NCI-H2107 treated with DMSO at 0.1 percent for 48 hours (cell line): ENCODE data around the gene NYAP2.
A peak's percentile ranks its signal among the peaks of the same experiment; 100 is the strongest.

Experiments
- DNase-seq: peaks from one replicate; lab custom pipeline; 2025; ENCODE audit not compliant: unreplicated experiment; lab: John Stamatoyannopoulos, UW

Gene NYAP2

DNA sequence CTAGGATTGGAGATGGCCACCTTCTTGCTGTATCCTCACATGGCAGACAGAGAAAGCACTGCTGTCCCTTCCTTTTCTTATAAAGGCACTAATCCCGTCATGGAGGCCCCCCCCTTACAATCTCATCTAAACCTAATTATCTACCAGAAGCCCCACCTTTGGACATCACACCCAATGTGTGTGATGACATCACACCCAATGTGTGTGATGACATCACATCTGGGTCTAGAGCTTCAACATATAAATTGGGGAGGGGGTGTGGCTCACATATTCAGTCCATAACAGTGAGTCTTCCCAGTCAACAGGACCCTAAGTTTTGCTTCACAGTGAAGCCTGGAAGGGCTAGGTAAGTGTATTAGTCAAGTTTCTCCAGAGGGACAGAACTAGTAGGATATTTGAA, 213.1 kb downstream of the NYAP2 start:
- no peak for DNase-seq

DNA sequence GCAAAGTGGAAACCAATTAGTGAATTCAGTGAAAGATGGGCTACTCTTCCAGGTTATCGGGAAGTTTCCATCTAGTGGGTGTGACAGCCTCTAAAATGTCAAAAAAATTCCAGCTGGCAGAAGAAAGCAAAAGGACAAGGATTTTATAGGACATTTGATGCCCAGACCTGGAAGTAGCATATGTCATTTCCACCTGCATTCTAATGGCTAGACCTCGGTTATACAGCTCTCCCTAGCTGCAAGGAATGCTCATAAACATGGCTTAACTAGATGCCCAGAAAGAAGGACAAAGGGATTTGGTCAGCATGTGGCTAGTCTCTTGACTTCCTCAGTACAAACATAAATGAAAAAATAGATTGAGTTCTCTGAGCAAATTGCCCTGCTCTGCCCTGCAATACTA, 215.4 kb downstream of the NYAP2 start:
- no peak for DNase-seq

DNA sequence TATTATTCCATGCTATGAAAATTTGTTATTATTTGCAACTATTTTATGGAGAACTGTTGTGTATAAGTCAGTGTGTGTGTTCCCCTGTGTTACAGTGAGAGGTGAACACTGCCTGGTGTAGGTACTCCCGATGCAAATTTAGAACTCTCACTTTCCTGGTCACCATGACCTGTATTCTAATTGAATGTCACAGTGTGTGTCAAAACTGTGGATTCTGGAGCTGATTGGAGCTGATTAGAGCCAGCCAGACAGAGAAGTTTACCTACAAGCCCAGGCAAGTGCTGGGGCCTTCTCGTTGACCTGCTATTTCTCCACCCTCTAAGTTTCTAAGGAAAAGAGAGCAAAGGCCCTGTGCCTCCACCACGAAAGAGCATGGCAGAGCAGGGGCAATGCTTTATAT, 216.0 kb downstream of the NYAP2 start:
- DNase-seq: no peak

GRCh38 chr2:225616372-225616771, 216.9 kb downstream of the NYAP2 start:
- no peak for DNase-seq

DNA sequence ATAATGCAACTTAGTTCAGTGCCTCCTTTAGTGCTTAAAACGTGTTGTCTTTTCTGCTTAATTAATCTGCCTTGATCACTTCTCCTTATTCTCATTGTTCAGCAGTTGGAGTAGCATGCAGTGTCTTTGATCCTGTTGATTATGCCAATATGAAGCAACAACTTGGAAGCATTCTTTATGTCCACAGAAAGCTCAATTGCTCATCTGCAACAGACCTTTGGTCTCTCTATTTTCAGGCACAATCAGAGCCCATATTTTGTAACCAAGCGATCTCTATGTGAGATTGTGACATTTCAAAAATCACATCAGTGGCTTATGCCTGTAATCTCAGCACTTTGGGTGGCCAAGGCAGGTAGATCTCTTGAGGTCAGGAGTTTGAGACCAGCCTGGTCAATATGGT, 217.3 kb downstream of the NYAP2 start:
- no peak for DNase-seq

- DNase-seq: no peak
Measured at GRCh38 chr2:225620227-225620626, 220.7 kb downstream of the NYAP2 start.

DNA sequence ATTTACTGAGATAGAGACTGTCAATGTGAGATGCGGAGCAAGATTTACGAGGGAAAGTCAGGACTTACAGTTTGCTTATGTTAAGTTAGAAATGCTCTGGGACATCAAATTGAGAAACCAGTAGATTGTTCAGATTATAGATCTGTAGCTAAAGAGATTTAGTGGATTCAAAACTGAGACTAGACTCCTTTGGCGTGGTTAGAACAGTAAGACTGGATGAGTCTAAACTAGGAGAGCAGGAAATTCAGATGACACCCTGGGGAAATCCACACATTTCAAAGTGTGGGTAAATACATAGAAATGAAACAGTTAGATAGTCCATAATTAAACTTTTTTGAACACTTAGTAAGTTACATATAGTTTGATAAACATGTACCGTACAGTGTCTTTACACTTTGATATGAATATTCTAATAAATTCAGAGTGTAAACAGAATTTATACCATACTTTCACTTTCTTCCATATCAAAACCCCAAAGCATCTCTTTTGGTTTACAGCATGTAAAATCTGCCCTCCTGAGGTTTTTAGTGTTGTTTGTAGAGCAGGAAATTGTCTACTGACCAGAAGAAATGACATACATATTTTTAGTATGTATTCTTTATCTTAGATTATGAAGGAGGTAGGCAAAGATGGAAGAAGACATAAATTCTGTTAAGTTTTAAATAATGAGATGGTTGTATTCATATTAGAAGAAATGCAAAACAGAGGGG, 231.5 kb downstream of the NYAP2 start:
- no peak for DNase-seq

GRCh38 chr2:225632351-225632750, 232.8 kb downstream of the NYAP2 start:
- no peak for DNase-seq

DNA sequence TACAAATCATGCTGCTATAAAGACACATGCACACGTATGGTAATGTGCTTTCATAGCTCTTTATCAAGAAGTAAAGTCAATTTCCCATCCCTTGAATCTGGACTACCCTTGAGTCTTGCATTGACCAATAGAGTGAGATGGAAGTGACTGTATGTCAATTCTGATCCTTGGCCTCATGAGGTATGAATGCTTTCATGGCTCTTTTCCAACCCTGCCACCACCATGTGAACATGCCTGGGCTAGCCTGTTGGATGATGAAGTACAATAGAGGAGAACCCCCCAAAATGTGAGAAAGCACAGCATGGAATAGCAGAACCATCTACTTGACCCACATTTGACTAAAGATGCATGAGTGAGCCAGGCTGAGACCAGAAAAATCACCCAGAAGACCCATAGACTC, 237.0 kb downstream of the NYAP2 start:
- no peak for DNase-seq

- DNase-seq: no peak
Measured at GRCh38 chr2:225637259-225637658, 237.7 kb downstream of the NYAP2 start.

GRCh38 chr2:225640550-225640949, 241.0 kb downstream of the NYAP2 start:
- no peak for DNase-seq

DNA sequence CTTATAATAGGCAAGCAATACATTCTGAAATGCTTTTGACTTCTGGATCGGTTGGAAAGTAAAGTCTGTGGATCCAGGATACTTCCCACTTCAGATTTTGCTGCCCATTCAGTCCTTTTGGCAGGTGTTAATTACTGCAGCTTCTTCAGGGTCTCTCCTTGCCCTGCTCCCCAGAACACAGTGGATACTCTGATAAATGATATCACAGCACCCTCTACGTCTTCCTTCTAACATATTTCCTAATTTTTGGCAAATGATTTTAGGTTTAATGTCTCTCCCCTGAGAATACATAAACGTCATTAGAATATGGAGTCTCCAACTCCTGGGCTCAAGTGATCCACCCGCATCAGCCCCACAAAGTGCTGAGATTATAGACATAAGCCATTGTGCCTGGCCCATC, 249.8 kb downstream of the NYAP2 start:
- DNase-seq: no peak

DNA sequence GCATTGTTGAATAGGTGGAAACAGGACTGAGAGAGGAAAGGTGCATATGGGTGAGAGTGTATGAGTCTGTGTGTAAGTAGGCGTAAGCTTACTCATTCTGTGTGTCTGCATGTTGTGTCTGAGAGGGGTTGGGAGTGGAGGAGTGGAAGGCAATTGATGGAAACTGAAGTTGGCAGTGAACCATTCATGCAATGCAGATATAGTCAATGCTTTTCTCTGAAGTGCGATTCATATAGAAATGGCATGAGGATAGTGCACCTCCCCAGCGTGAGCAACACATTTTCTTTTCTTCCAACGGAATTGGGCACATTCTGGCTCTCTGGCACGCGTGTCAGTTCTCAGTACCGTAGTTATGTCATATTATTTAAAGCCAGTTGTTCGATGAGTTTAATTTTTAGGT, 250.5 kb downstream of the NYAP2 start:
- no peak for DNase-seq

- peak; percentile 13 for DNase-seq
Measured at GRCh38 chr2:225660262-225661131, 261.0 kb downstream of the NYAP2 start.

DNA sequence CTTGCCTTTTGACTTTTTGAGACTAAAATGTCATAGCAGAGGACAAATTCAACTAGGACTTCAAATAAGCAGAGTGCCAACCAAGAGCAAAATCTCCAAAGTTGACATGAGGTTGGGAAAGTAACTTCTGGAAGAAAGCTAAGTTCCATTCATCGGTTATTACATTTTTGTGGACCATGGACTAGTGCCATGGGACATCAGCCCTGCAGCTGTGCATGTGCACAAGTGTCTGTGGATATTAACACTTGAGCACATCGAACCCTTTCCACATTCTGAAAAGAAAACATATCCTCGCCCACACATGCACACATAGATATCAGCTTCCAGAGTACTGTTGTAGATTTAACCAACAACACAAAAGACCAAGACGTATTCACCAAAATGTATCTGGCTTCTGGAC, 262.6 kb downstream of the NYAP2 start:
- DNase-seq: no peak

DNA sequence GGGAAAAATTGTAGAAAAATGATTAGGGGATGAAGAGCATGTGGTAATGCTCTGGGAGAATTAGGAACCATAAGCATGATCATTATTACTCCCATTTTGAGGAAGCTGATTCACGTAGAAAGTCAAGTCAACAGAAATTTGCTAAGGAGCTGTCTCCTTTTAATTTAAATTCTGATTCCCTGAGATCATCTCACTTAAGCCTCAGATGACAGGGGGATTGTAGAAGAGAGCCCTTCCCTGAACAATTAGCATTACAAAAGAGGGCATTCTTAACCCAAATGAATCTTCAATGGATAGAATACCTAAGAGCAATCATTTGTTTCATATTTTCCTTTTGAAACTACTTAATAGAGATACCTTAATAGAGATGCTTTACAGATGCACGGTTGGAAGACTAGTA, 267.9 kb downstream of the NYAP2 start:
- no peak for DNase-seq

- peak; percentile 38 for DNase-seq
Measured at GRCh38 chr2:225668606-225669266, 269.2 kb downstream of the NYAP2 start.

GRCh38 chr2:225670111-225670974, 270.8 kb downstream of the NYAP2 start:
- DNase-seq: no peak

- no peak for DNase-seq
Measured at GRCh38 chr2:225678792-225679191, 279.3 kb downstream of the NYAP2 start.

- no peak for DNase-seq
Measured at GRCh38 chr2:225683258-225683657, 283.7 kb downstream of the NYAP2 start.

DNA sequence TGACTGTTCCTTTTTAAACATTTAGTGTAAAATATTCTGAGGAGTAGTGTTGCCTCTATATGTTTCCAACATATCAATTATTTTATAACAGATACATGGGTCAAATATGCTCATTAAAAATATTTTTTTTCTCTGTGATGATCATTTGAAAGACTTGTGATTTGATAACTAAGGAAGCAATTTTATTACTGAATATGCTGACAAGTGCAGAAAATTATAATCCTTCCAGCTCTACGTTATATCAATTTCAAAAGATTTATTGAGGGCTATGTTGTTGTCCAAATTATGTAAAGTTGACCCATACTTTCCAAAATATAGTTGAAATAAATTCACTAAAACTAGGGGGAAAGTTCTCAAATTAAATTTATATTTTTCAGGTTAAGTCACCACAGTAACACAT, 290.6 kb downstream of the NYAP2 start:
- no peak for DNase-seq
